Tongue (tissue), 2 donors: ENCODE data around the gene SCPEP1. TPM values are rescaled to one million over a fixed set of nuclear protein-coding genes. Genes with fewer than 3 reads are reported as not detected.

Experiments
- DNase-seq: peaks from one replicate; pipeline ENCODE4 v3.0.0-alpha.2; 2015
- total RNA-seq: library from RNA; depleted of rRNA; stranded (reverse); fragments of >200 nt; gene quantifications from one replicate; pipeline ENCODE4 v1.2.3, GENCODE V29; 2014

SCPEP1 gene
- total RNA-seq, 1 donor from 2014 or later: 32.1 TPM

DNA sequence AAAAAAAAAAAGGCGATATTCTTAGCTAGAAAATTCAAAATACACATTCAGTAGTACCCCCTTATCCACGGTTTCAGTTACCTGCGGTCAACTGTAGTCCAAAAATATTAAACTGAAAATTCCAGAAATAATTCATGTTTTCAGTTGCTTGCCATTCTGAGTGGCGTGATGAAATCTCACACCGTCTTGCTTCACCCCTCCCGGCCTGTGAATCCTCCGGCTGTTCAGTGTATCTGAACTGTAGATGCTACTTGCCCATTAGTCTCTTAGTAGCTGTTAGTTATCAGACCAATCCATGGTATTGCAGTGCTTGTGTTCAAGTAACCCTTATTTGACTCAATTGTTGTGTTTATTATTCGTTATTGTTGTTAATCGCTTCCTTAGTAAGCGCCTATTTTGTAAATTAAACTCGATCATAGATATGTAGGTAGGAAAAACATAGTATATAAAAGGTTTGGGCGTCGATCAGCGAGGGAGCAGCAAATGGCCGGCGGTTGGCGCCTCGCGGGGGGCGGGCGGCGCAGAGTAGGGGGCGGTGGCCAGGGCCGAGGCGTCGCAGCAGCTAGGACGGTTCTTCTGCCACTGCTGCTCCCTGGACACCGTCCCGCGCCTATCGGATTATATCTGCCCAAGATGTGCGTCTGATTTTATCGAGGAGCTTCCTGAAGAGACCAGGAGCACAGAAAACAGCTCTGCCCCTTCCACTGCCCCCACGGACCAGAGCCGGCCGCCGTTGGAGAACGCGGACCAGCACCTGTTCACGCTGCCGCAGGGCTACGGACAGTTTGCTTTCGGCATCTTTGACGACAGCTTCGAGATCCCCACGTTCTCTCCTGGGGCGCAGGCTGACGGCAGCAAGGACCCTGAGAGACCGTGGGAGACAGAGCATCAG is 67.3 kb downstream of the SCPEP1 start:
- no peak for DNase-seq

DNA sequence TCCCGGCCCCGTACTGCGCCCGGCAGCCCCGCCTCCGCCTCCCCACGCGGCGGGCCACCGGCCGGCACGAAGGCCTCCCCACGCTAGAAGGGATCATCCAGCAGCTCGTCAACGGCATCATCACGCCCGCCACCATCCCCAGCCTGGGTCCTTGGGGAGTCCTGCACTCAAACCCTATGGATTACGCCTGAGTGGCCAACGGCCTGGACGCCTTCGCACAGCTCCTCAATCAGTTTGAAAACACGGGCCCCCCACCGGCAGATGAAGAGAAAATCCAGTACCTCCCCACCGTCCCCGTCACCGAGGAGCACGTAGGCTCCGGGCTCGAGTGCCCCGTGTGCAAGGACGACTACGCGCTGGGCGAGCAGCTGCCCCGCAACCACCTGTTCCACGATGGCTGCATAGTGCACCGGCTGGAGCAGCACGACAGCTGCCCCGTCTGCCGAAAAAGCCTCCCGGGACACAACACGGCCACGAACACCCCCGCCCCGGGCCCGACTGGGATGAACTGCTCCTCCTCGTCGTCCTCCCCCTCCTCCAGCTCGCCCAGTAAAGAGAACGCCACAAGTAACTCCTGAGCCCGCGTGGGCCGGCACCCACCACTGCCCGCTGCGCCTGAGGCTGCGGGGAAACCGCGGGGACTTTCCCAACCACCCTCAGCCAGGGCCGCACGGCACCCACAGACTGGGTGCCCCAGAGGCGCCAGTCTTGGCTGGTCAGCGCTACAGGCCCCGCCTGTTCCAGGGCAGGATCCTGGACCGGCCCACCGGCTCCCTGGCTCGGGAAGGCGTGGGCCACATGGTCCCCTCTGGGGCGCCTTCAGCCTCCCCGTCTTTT is 68.2 kb downstream of the SCPEP1 start:
- DNase-seq: peak; percentile 87

DNA sequence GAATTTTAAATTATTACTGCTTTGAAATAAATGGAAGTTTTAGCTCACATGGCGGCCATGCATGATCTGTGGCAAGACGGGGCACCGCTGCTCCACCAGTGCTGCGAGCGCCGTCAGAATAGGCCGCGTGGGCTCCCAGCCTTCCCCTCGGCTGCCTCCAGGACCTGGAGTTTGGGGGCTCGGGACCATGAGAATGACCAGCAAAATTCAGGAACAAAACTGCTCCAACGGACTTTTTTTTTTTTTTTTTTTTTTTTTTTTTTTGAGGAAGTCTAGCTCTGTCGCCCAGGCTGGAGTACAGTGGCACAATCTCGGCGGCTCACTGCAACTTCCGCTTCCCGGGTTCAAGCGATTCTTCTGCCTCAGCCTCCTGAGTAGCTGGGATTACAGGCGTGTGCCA is 68.8 kb downstream of the SCPEP1 start:
- DNase-seq: no peak

DNA sequence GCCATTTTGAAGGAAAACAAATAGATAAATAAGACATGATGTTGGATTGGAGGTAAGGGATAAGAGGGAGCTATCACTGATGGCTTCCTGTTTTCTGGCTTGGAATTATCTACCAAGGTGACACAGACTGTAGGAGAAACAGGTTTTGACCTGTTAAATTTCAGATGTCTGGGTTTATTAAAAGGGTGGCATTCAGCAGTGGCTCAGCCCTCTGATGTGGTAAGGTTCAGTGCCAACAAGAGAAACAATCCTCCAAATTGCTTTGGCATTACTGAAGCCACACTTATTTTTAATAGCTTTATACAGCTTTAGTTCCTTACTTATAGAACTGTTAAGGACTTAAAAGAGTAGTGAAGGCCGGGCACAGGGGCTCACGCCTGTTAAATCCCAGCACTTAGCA is 70.2 kb downstream of the SCPEP1 start:
- no peak for DNase-seq

DNA sequence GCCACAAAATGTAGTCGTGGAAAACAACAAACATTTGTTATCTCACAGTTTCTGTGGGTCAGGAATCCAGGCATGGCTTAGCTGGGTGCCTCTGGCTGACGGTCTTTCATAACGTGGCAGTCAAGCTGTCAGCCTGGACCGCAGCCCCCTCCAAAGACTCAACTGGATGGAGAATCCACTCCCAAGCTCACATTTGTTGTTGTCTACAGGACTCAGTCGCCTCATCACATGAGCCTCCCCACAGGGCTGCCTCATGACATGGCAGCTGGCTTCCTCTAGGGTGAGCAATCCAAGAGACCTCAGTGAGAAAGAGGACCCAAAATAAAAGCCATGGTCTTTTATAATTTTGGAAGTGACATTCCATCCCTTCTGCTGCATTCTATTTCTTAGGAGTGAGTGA is 72.4 kb downstream of the SCPEP1 start:
- DNase-seq: peak; percentile 43

DNA sequence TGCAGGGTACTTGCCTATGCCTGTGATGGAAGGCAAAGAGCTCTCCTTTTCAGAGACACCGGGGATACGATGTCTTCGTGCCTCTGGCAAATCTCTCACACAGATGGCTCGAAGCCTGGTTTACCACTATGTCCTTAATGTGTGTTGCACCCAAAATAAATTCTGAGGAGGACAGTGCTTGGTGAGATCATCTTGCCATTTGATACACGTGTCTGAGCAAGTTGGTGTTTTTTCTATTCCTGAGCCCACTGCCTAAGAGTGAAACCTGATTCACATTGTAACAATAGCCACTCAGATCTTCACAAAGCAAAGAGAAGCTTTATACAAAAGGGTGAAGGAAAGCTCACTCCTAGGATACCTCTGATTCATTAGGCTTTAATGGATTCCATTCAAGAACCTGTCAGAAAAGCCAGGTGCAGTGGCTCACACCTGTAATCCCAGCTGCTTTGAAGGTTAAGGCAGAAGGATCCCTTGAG is 74.0 kb downstream of the SCPEP1 start:
- DNase-seq: peak; percentile 77

Other genes with a start within 250 kb of the SCPEP1 start
- gene C17orf67, start 144.2 kb upstream of the SCPEP1 start, total RNA-seq: 1.0 TPM
- gene DGKE, start 144.0 kb upstream of the SCPEP1 start, total RNA-seq: 10.1 TPM
- 22.1 TPM for gene TRIM25, start 64.1 kb upstream of the SCPEP1 start, total RNA-seq
- 17.4 TPM for gene COIL, start 17.1 kb upstream of the SCPEP1 start, total RNA-seq
- 87.3 TPM for gene AKAP1, start 107.1 kb downstream of the SCPEP1 start, total RNA-seq